ENCODE results near the gene PRDM16. TPM values are rescaled to one million over a fixed set of nuclear protein-coding genes. Genes with fewer than 3 reads are reported as not detected.

PRDM16 gene
- total and polyA plus RNA-seq, 2 experiments from 2014 or later = 41.8 to 55.8 TPM

DNA sequence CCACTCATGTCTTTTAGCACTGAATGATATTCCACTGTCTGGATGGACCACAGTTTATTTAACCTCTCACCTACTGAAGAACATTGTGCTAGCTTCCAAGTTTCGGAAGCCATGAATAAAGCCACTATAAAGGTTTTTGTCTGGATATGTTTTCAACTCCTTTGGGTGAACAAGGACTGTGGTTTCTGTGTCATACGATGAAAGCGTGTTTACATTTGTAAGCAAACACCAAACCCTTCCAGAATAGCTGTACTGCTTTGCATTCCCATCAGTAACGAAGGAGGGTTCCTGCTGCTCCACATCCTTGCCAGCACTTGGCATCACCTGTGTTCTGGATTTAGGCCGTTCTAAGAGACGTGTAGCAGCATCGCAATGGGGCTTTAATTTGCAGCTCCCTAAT, 374.8 kb downstream of the PRDM16 start:
- TF ChIP-seq, protein P1, sequence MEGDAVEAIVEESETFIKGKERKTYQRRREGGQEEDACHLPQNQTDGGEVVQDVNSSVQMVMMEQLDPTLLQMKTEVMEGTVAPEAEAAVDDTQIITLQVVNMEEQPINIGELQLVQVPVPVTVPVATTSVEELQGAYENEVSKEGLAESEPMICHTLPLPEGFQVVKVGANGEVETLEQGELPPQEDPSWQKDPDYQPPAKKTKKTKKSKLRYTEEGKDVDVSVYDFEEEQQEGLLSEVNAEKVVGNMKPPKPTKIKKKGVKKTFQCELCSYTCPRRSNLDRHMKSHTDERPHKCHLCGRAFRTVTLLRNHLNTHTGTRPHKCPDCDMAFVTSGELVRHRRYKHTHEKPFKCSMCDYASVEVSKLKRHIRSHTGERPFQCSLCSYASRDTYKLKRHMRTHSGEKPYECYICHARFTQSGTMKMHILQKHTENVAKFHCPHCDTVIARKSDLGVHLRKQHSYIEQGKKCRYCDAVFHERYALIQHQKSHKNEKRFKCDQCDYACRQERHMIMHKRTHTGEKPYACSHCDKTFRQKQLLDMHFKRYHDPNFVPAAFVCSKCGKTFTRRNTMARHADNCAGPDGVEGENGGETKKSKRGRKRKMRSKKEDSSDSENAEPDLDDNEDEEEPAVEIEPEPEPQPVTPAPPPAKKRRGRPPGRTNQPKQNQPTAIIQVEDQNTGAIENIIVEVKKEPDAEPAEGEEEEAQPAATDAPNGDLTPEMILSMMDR (IDR thresholded peaks at IDR 0.05; ENCODE audit: low read depth, low read length) = no peak
- Histone ChIP-seq H3K36me3 (no peaks in the 10 kb centered on the region), H3K27me3 (no peaks in the 10 kb centered on the region), H3K9me3 (ENCODE audit: low read depth) (no peaks in the 10 kb centered on the region), H3K4me3 (no peak overlapping the region), H3K4me1 (ENCODE audit: low read depth) (peaks cover 16% of the 10 kb centered on the region), H3K27ac (no peak overlapping the region)
- DNase-seq (ENCODE audit: low read depth in 1 of 2, low spot score in 1 of 2) = no peak

DNA sequence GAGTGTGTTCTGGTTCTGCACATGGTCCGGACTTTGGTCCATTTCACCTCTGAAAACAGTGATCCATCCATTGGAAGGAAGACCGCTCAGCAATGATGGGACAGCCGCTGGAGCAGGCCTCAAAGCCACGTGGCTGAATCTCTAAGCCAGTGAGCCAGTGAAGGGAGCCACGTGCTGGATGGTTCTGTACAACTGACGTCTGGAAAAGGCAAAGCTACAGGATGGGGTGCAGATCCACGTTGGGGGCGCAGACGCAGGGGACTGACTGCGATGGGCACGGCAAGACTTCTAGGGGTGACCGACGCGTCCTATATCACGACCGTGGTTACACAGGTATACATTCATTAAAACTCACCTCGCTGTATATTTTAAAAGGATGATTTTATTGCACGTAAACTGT, 375.3 kb downstream of the PRDM16 start:
- Histone ChIP-seq H3K4me1 (ENCODE audit: low read depth) (peaks cover 16% of the 10 kb centered on the region), H3K4me3 (no peak overlapping the region), H3K9me3 (ENCODE audit: low read depth) (no peaks in the 10 kb centered on the region), H3K27ac (no peak overlapping the region), H3K27me3 (no peaks in the 10 kb centered on the region), H3K36me3 (no peaks in the 10 kb centered on the region)
- DNase-seq (ENCODE audit: low read depth in 1 of 2, low spot score in 1 of 2) = no peak
- TF ChIP-seq, protein P1 (IDR thresholded peaks at IDR 0.05; ENCODE audit: low read depth, low read length) = no peak

DNA sequence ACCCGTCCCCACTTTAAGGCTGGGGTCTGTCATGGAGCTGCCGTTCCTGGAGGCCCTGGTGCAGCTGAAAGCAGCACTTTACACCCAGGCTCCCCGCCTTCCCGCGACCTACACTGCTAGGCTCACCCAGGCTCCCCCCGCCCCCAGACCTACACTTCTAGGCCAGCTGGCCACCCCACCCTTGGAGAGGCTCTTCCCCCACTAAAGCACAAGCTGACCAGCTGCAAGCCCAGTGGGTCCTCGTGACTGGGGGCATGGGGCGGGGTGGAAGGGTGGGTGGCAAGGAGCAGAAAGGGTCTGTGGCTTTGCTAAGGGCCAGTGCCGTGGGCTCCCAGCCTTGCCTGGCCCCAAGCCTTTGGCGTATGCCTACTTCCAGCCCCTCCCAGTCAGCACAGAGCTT, 375.7 kb downstream of the PRDM16 start:
- DNase-seq (ENCODE audit: low read depth in 1 of 2, low spot score in 1 of 2) = no peak
- H3K4me1 ChIP-seq (ENCODE audit: low read depth) = peaks cover 16% of the 10 kb centered on the region
- no peaks in the 10 kb centered on the region for H3K27me3 ChIP-seq
- H3K36me3 ChIP-seq = no peaks in the 10 kb centered on the region
- no peak overlapping the region for H3K27ac ChIP-seq
- H3K9me3 ChIP-seq (ENCODE audit: low read depth) = no peaks in the 10 kb centered on the region
- H3K4me3 ChIP-seq = no peak overlapping the region
- TF ChIP-seq, protein P1 (IDR thresholded peaks at IDR 0.05; ENCODE audit: low read depth, low read length) = no peak

DNA sequence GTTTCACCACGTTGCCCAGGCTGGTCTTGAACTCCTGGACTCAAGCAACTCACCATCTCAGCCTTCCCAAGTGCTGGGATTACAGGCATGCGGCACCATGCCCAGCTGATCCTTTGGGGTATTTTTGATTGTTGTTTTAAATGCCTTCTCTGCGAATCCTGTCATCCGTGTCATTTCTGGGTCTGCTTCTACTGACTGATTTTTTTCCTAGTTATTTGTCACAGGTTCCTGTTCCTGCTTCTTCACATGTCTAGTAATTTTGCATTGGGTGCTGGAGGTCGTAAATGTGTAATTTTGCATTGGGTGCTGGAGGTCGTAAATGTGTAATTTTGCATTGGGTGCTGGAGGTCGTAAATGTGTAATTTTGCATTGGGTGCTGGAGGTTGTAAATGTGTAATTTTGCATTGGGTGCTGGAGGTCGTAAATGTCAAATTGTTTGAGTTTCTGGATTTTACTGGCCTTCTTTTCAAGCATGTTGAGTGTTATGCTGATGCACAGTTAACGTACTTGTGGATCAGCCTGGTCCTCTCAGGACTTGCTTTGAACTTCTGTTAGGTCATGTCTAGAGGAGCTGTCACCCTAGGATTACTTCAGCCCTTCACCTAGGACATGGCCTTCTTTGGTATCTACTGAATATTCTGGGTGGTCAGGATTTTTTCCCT, 381.3 kb downstream of the PRDM16 start:
- DNase-seq (ENCODE audit: low read depth in 1 of 2, low spot score in 1 of 2) = no peak
- Histone ChIP-seq H3K27me3 (no peaks in the 10 kb centered on the region), H3K4me1 (ENCODE audit: low read depth) (no peaks in the 10 kb centered on the region), H3K9me3 (ENCODE audit: low read depth) (no peaks in the 10 kb centered on the region), H3K4me3 (no peak overlapping the region), H3K27ac (no peak overlapping the region), H3K36me3 (no peaks in the 10 kb centered on the region)
- TF ChIP-seq, protein P1 (IDR thresholded peaks at IDR 0.05; ENCODE audit: low read depth, low read length) = no peak

DNA sequence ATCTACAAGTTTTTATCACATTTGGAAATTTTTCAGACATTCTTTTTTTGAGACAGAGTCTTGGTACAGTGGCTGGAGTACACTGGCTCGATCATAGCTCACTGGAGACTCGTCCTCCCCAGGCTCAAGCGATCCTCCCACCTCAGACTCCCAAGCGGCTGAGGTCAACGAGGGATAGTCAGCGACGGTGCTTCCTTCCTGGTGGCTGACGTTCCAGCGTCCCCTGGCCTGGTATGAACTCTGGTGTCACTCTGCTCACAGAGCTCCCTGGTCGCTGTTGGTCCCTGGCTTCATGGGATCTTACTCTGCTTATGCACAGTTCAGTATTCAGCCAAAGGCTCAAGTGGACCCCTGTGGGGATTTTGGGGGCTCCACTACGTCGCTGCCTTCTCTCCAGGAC, 382.0 kb downstream of the PRDM16 start:
- DNase-seq (ENCODE audit: low read depth in 1 of 2, low spot score in 1 of 2) = no peak
- no peaks in the 10 kb centered on the region for H3K27me3 ChIP-seq
- no peaks in the 10 kb centered on the region for H3K9me3 ChIP-seq (ENCODE audit: low read depth)
- TF ChIP-seq, protein P1 (IDR thresholded peaks at IDR 0.05; ENCODE audit: low read depth, low read length) = no peak
- no peaks in the 10 kb centered on the region for H3K36me3 ChIP-seq
- H3K27ac ChIP-seq = no peak overlapping the region
- no peaks in the 10 kb centered on the region for H3K4me1 ChIP-seq (ENCODE audit: low read depth)
- H3K4me3 ChIP-seq = no peak overlapping the region

Measured in cardiac muscle cell (in vitro differentiated cells and primary cell).